T1000 (cell line): ENCODE data around the gene IHH.

Source experiments
- DNase-seq: peaks from one replicate; lab custom pipeline; 2025; ENCODE audit warnings: mixed read lengths; lab: John Stamatoyannopoulos, UW

IHH gene

GRCh38 chr2:219060821-219061791 lies at the start of gene IHH:
IHH (minus strand) TSS chr2:219060921; CDS start chr2:219060467, 454 bp downstream.
- no peak for DNase-seq

- DNase-seq, result no peak
Measured at GRCh38 chr2:219109471-219109870, 48.8 kb upstream of the IHH start.

DNA sequence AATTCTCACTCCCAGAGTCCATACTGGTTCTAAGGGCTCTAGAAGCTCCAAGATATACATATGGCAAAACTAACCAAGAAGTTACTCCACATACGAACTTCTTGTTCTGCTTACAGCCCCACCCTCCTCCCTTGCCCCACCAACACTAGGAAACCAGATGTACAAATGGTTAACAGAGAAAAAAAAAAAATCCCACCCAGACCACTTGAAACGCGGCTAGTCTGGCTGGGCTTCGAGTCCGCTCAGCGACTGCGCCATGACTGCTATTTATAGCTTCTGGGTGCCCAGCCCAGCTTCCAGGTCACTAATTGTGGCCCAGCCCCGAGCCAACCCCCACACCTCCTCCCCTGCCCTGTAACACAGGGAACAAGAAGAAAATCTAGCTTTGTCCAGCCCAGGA lies 47.0 kb upstream of the IHH start:
- no peak for DNase-seq

GRCh38 chr2:219106251-219106650 lies 45.5 kb upstream of the IHH start:
- DNase-seq, result no peak

DNA sequence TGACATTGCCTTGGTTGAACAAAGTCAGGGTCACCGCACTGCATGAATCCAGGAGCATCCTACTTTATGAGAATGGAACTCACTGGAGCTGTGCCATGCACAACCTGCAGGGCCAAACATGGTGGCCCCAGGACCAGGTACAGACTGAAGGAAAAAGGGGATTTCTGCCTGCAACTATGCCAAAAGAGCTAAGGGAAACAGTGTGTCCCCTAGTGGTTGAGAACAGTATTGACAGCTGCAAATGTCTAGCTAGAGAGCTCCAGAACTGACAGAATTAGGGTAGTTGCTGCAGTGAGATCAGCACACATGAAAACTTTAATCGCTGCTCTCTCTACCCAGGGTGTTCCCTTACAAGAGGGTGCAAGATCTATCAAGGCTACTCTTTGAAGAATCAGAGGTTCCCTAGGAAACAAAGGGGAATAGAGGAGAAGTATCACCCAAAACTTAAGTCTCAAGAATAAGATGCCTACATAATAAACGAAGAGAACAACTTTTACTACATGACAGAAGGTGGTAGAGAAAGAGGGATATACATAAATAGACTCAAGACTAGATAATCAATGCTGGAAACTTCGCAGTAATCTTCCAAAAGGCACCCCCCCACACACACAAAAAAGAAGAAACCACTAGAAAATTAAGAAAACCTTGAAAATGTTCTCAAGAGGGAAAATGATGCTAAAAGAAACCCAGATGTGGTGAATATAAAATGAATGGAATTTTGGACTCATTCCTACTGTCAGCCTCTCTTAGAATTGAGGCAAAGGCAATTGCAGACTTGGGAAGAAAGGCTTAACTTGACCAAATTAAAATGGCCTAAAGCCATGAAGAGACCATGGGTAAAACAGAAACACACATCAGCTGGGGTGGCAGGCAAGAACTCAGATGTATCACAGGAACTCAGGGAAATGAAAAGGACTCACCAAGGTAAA lies 43.6 kb upstream of the IHH start:
- no peak for DNase-seq

DNA sequence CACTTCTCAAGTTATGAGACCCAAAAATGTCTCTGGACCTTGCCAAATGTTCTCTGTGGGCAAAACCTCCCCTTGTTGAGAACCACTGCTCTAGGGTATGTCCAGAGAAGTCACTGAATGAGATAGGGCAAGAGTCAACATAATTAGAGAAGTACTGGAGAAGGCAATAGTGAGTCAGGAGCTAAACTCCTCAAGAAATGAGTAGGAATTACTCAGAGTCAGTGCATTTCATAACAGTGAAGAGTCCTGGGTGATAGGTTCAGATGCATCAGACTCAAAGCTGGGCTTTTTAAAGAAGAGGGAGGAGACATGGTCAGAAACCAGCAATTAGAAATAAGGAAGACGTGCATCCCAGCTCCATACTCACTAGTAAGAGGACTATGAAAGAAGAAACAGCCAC lies 38.6 kb upstream of the IHH start:
- DNase-seq, result no peak

DNA sequence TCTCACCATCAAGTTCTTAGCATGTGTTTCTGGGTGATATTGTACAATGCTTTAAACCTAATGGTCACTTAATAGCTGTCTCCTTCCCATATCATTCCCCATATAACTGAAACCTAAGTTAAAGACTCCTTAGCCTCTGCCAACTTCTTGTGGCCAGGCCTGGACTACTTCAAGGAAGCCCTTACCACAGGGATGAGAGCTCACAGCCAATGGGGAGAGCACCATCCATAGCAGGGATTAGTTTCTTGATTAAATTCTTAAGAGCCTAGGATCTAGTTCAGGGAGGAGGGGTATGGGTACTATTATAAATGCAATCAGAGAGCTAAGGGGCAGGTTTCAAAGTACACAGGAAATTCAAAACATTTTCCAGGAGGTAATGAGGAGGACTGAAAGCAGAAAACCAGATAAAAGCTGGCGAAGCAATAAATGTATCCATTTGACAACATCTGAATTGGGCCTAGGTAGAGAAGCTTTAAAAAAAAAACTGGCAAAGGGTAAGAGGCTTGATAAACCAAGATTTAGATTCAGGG lies 34.8 kb upstream of the IHH start:
- no peak for DNase-seq

DNA sequence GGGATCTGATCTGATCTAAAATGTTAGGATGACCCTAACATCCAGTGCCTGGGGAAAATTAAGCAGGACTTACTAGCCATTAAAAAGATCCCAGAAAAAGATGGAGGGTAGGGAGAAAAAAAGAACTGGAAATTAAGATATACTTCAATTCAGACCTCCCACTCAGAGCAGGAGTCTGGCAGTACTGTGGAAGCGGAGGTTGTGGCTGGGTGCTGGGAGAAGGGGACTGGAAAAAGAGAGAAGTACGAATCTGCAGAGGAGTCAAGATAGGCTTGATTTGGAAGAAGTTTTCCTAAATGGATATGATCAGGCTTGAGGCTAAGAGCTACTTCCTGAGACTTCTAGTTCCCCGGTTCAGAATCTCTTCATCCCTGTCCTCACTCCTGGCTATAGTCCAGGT lies 33.5 kb upstream of the IHH start:
- DNase-seq, result no peak

DNA sequence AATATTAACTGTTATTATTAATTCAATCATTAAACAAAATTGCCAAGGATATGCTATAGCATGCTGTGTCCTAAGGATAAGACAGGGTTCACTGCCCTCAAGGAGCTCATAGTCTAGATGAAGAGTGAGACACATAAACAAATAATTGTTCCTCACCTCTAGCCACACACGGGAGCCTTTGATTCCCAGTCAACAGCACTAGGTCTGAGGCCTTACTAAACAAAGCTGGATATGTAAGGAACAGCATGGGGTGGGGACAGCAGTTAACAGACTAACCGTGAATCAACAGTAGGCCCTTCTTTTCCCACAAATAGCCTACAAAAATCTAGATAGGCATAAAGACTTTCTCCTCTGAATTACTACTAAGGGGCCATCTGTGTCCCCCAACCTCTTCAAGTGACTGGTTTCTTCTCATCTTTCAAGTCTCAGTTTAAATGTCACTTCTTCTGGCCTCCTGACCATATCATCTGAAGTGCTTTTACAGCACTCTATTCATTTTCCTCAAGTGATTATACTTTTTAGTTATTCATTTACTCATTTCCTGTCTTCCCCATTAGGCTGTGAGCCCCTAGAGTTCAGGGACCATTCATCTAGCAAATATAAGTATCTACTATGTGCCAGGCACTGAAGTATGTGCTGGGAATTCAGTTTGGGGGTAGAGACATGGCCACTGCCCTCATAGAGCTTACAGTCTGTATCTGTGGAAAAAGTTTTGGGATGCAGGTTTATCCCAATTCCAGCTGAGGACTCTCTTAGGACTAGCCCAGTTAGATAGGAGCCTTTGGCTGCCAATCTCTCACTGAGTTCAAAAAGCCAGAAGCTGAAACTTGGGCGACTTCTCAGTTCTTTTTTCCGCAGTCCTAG lies 29.9 kb upstream of the IHH start:
- no peak for DNase-seq

DNA sequence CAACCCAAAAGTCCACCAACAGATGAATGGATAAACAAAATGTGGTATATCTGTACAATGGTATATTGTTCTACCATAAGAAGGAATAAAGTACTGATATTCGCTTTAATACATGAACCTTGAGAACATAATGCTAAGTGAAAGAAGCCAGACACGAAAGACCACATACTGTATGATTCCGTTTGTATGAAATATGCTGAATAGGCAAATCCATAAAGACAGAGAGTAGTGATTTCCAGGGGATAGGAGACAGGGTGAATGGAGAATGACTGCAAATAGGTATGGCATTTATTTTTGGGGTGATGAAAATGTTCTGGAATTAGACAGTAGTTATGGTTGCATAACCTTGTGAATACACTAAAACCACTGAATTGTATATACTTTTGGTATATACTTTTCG lies 28.6 kb upstream of the IHH start:
- no peak for DNase-seq

GRCh38 chr2:219087848-219088247 lies 27.1 kb upstream of the IHH start:
- DNase-seq, result no peak

GRCh38 chr2:219087361-219087760 lies 26.6 kb upstream of the IHH start:
- DNase-seq, result no peak

GRCh38 chr2:219086196-219086595 lies 25.5 kb upstream of the IHH start:
- DNase-seq, result no peak

DNA sequence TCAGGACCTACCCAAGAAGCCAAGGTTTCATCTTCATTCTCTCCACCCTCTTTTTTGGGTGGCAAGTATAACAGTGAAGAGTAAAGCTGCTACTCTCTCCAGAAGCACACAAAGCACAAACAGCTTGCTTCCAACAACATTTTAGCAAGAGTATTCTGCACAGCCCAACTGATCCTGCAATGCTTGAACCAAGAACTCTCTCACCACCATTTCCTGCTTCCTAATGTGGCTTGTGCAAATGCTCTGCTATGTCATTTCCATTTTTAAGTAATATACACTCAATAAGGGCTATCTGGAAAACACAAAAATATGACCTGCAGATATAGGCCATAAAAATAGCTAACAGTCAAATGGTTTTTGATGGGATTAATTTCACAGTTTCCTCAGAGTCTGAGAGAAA lies 24.1 kb upstream of the IHH start:
- no peak for DNase-seq

DNA sequence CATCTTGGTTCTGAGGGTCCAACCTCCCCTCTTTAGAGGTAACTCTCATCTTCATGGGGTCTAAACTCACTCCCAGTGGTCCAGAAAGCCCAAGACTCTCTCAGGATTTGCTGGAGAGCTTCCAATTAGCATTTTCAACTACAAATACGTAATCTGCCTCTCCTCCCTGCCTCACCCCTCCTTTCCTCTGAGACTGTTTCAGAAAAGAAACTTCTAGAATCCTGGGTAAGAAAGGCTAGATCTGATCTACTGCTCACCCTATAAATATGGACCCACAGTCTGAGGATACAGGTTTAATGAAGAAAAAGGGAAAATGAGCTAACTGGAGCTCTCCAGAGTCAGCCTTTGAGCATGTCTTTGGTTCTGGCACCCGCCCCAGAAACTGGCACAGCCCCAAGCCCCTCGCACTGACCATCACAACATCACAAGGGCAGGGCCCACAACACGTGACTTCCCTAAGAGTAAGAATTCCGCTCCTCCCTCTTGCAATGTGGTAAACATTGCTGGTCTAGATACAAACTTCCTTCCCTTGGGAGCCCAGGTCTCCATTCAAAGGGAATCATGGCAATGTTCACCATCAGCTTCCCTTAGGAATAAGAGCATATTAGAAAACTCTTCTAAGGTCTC lies 21.7 kb upstream of the IHH start:
- DNase-seq, result no peak

GRCh38 chr2:219081701-219082331 lies 21.1 kb upstream of the IHH start:
- no peak for DNase-seq

- DNase-seq, result no peak
Measured at GRCh38 chr2:219081096-219081495, 20.4 kb upstream of the IHH start.

DNA sequence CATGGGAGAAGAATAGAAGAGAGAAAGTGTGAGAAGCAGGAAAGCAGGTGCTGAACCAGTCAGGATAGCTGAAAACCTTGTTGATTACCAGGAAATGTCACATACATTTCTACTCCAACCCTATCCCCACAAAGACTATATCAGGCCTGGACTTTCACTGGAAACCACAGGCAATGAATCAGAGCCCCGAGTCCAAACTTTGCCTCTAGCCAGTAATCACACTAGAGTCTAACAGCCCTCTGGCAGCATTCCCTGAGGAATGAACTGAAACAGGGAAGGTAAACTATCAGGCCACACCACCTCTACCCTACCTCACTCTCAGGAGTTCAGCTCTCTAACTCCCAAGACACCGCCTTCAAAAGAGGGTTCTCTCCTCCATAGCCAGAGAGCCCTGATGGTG lies 18.7 kb upstream of the IHH start:
- DNase-seq, result no peak

- no peak for DNase-seq
Measured at GRCh38 chr2:219078951-219079350, 18.2 kb upstream of the IHH start.

GRCh38 chr2:219078126-219078525 lies 17.4 kb upstream of the IHH start:
- no peak for DNase-seq

- DNase-seq, result no peak
Measured at GRCh38 chr2:219076253-219076652, 15.5 kb upstream of the IHH start.
